ENCODE measurements around the gene CACNA1B. TPM values are rescaled to one million over a fixed set of nuclear protein-coding genes. Genes with fewer than 3 reads are reported as not detected.

CACNA1B gene
- total RNA-seq, 2 donors from 2014 or later, result 0.02 to 0.07 TPM

GRCh38 chr9:137986268-137987099 is 108.9 kb downstream of the CACNA1B start:
- H3K27me3 Mint-ChIP-seq (ENCODE audit: low read depth), result peaks cover 23% of the 10 kb centered on the region
- DNase-seq (no peak), ATAC-seq (replicated peaks in 1 of 2) (no peak)
- H3K9me3 Mint-ChIP-seq, result no peaks in the 10 kb centered on the region
- no peaks in the 10 kb centered on the region for H3K36me3 Mint-ChIP-seq (ENCODE audit: insufficient read depth in 2 of 2)
- H3K4me3 Mint-ChIP-seq, result no peak overlapping the region
- no peaks in the 10 kb centered on the region for H3K4me1 Mint-ChIP-seq (ENCODE audit: low read depth)
- no peak overlapping the region for H3K27ac Mint-ChIP-seq

- Mint-ChIP-seq H3K27ac (no peak overlapping the region), H3K9me3 (no peaks in the 10 kb centered on the region), H3K4me3 (no peak overlapping the region), H3K27me3 (ENCODE audit: low read depth) (peaks cover 23% of the 10 kb centered on the region), H3K4me1 (ENCODE audit: low read depth) (no peaks in the 10 kb centered on the region), H3K36me3 (ENCODE audit: insufficient read depth in 2 of 2) (no peaks in the 10 kb centered on the region)
- no peak for DNase-seq
- ATAC-seq (replicated peaks in 1 of 2), result no peak
These were observed 109.9 kb downstream of the CACNA1B start for GRCh38 chr9:137987244-137988030.

- ATAC-seq (replicated peaks in 1 of 2) (no peak), DNase-seq (no peak)
- no peak overlapping the region for H3K4me3 Mint-ChIP-seq
- H3K9me3 Mint-ChIP-seq, result no peaks in the 10 kb centered on the region
- H3K4me1 Mint-ChIP-seq (ENCODE audit: low read depth), result no peaks in the 10 kb centered on the region
- peaks cover 27% of the 10 kb centered on the region for H3K27me3 Mint-ChIP-seq (ENCODE audit: low read depth)
- H3K36me3 Mint-ChIP-seq (ENCODE audit: insufficient read depth in 2 of 2), result no peaks in the 10 kb centered on the region
- H3K27ac Mint-ChIP-seq, result no peak overlapping the region
These were observed 110.5 kb downstream of the CACNA1B start for GRCh38 chr9:137988051-137988450.

- H3K27ac Mint-ChIP-seq, result no peak overlapping the region
- H3K27me3 Mint-ChIP-seq (ENCODE audit: low read depth), result peaks cover 30% of the 10 kb centered on the region
- H3K9me3 Mint-ChIP-seq, result no peaks in the 10 kb centered on the region
- ATAC-seq (replicated peaks in 1 of 2) (no peak), DNase-seq (no peak)
- no peak overlapping the region for H3K4me3 Mint-ChIP-seq
- H3K36me3 Mint-ChIP-seq (ENCODE audit: insufficient read depth in 2 of 2), result no peaks in the 10 kb centered on the region
- H3K4me1 Mint-ChIP-seq (ENCODE audit: low read depth), result no peaks in the 10 kb centered on the region
These were observed 111.1 kb downstream of the CACNA1B start for GRCh38 chr9:137988701-137989100.

GRCh38 chr9:137989156-137989555 is 111.6 kb downstream of the CACNA1B start:
- no peak for ATAC-seq (replicated peaks in 1 of 2)
- Mint-ChIP-seq H3K9me3 (no peaks in the 10 kb centered on the region), H3K27me3 (ENCODE audit: low read depth) (peaks cover 30% of the 10 kb centered on the region)

GRCh38 chr9:137989999-137990715 is 112.6 kb downstream of the CACNA1B start:
- no peak overlapping the region for H3K4me3 Mint-ChIP-seq
- ATAC-seq (replicated peaks in 1 of 2), result no peak
- H3K27ac Mint-ChIP-seq, result no peak overlapping the region
- no peaks in the 10 kb centered on the region for H3K9me3 Mint-ChIP-seq
- peaks cover 33% of the 10 kb centered on the region for H3K27me3 Mint-ChIP-seq (ENCODE audit: low read depth)
- no peaks in the 10 kb centered on the region for H3K36me3 Mint-ChIP-seq (ENCODE audit: insufficient read depth in 2 of 2)
- no peaks in the 10 kb centered on the region for H3K4me1 Mint-ChIP-seq (ENCODE audit: low read depth)
- no peak for DNase-seq

More at GRCh38 chr9:137989156-137989555, 111.6 kb downstream of the CACNA1B start:
- H3K27ac Mint-ChIP-seq, result no peak overlapping the region
- no peaks in the 10 kb centered on the region for H3K36me3 Mint-ChIP-seq (ENCODE audit: insufficient read depth in 2 of 2)
- no peak overlapping the region for H3K4me3 Mint-ChIP-seq
- no peak for DNase-seq
- no peaks in the 10 kb centered on the region for H3K4me1 Mint-ChIP-seq (ENCODE audit: low read depth)

GRCh38 chr9:138003485-138004190 is 126.1 kb downstream of the CACNA1B start:
- H3K36me3 Mint-ChIP-seq (ENCODE audit: insufficient read depth in 2 of 2), result no peaks in the 10 kb centered on the region
- no peak overlapping the region for H3K4me3 Mint-ChIP-seq
- ATAC-seq (replicated peaks in 1 of 2), result no peak
- no peaks in the 10 kb centered on the region for H3K4me1 Mint-ChIP-seq (ENCODE audit: low read depth)
- H3K27me3 Mint-ChIP-seq (ENCODE audit: low read depth), result no peaks in the 10 kb centered on the region
- H3K27ac Mint-ChIP-seq, result no peak overlapping the region
- H3K9me3 Mint-ChIP-seq, result no peaks in the 10 kb centered on the region
- no peak for DNase-seq

GRCh38 chr9:138006576-138007233 is 129.1 kb downstream of the CACNA1B start:
- H3K4me3 Mint-ChIP-seq, result no peak overlapping the region
- H3K27me3 Mint-ChIP-seq (ENCODE audit: low read depth), result no peaks in the 10 kb centered on the region
- no peaks in the 10 kb centered on the region for H3K36me3 Mint-ChIP-seq (ENCODE audit: insufficient read depth in 2 of 2)
- no peak overlapping the region for H3K27ac Mint-ChIP-seq
- H3K4me1 Mint-ChIP-seq (ENCODE audit: low read depth), result no peaks in the 10 kb centered on the region
- no peak for ATAC-seq (replicated peaks in 1 of 2)
- H3K9me3 Mint-ChIP-seq, result no peaks in the 10 kb centered on the region
- DNase-seq, result no peak

- Mint-ChIP-seq H3K9me3 (no peaks in the 10 kb centered on the region), H3K27me3 (ENCODE audit: low read depth) (no peaks in the 10 kb centered on the region), H3K4me1 (ENCODE audit: low read depth) (no peaks in the 10 kb centered on the region), H3K4me3 (no peak overlapping the region), H3K27ac (no peak overlapping the region), H3K36me3 (ENCODE audit: insufficient read depth in 2 of 2) (no peaks in the 10 kb centered on the region)
- no peak for ATAC-seq (replicated peaks in 1 of 2)
- DNase-seq, result no peak
These were observed 130.0 kb downstream of the CACNA1B start for GRCh38 chr9:138007566-138007917.

- Mint-ChIP-seq H3K27ac (no peak overlapping the region), H3K4me3 (no peak overlapping the region), H3K4me1 (ENCODE audit: low read depth) (no peaks in the 10 kb centered on the region), H3K9me3 (no peaks in the 10 kb centered on the region), H3K36me3 (ENCODE audit: insufficient read depth in 2 of 2) (no peaks in the 10 kb centered on the region), H3K27me3 (ENCODE audit: low read depth) (no peaks in the 10 kb centered on the region)
- ATAC-seq (replicated peaks in 1 of 2) (no peak), DNase-seq (no peak)
These were observed 130.6 kb downstream of the CACNA1B start for GRCh38 chr9:138007918-138008841.

- no peaks in the 10 kb centered on the region for H3K27me3 Mint-ChIP-seq (ENCODE audit: low read depth)
- no peaks in the 10 kb centered on the region for H3K4me1 Mint-ChIP-seq (ENCODE audit: low read depth)
- no peak overlapping the region for H3K4me3 Mint-ChIP-seq
- no peak overlapping the region for H3K27ac Mint-ChIP-seq
- no peaks in the 10 kb centered on the region for H3K36me3 Mint-ChIP-seq (ENCODE audit: insufficient read depth in 2 of 2)
- DNase-seq, result no peak
- no peaks in the 10 kb centered on the region for H3K9me3 Mint-ChIP-seq
- no peak for ATAC-seq (replicated peaks in 1 of 2)
These were observed 131.6 kb downstream of the CACNA1B start for GRCh38 chr9:138009016-138009802.

Measured in activated T-cell treated with anti-CD3 and anti-CD28 coated beads, Interleukin-2, amount 50 U/mL, for 72 hours (primary cell).